Parathyroid adenoma (tissue), 2 donors: ENCODE results near the gene TYSND1.
A peak's percentile ranks its signal among the peaks of the same experiment; 100 is the strongest.

Experiments
- H2AFZ ChIP-seq: fragments of 300-600 bp; sonication (generic); one replicate; pipeline ENCODE4 v1.7.0; 2017; ENCODE audit warnings: antibody characterized with exemption, mild to moderate bottlenecking
- H3K27ac ChIP-seq: fragments of 300-600 bp; sonication (generic); one replicate; pipeline ENCODE4 v1.7.0; 2017
- H3K27me3 ChIP-seq: fragments of 300-600 bp; sonication (generic); one replicate; pipeline ENCODE4 v1.7.0; 2017; ENCODE audit warnings: low read length; ENCODE audit not compliant: control insufficient read depth, insufficient read depth
- H3K36me3 ChIP-seq: fragments of 300-600 bp; sonication (generic); one replicate; pipeline ENCODE4 v1.7.0; 2017; ENCODE audit warnings: low read length; ENCODE audit not compliant: control insufficient read depth, insufficient read depth
- H3K4me1 ChIP-seq: fragments of 300-600 bp; sonication (generic); one replicate; pipeline ENCODE4 v1.7.0; 2017; ENCODE audit warnings: control low read depth
- H3K4me2 ChIP-seq: fragments of 300-600 bp; sonication (generic); one replicate; pipeline ENCODE4 v1.7.0; 2017; ENCODE audit warnings: low read length
- H3K4me3 ChIP-seq: fragments of 300-600 bp; sonication (generic); one replicate; pipeline ENCODE4 v1.7.0; 2017; ENCODE audit warnings: low read depth, low read length
- H3K79me2 ChIP-seq: fragments of 300-600 bp; sonication (generic); one replicate; pipeline ENCODE4 v1.7.0; 2017; ENCODE audit warnings: control low read depth
- H3K9ac ChIP-seq: fragments of 300-600 bp; sonication (generic); one replicate; pipeline ENCODE4 v1.7.0; 2017; ENCODE audit warnings: mild to moderate bottlenecking
- H3K9me3 ChIP-seq: fragments of 300-600 bp; sonication (generic); one replicate; pipeline ENCODE4 v1.7.0; 2017; ENCODE audit warnings: low read length; ENCODE audit not compliant: control insufficient read depth
- CTCF ChIP-seq: fragments of 300-600 bp; sonication (generic); IDR thresholded peaks from one replicate; pipeline ENCODE4 v1.7.0; 2017; ENCODE audit warnings: antibody characterized with exemption, mild to moderate bottlenecking
- donor health status: primary hyperparathyroidism.

TYSND1 gene

GRCh38 chr10:70146489-70147258, at the start of gene TYSND1:
TYSND1 (minus strand) TSS chr10:70146700; CDS start chr10:70146586, 114 bp downstream.
- peak within 1 kb of the TSS; percentile 87 for H3K4me2 ChIP-seq
- peak within 1 kb of the TSS; percentile 84 for H3K27ac ChIP-seq
- no peaks in the 10 kb centered on the region for H3K36me3 ChIP-seq
- peak within 1 kb of the TSS; percentile 70 for H3K4me3 ChIP-seq
- H3K27me3 ChIP-seq, result no peaks in the 10 kb centered on the region
- peaks cover 9% of the 10 kb centered on the region for H3K4me1 ChIP-seq
- peak within 1 kb of the TSS; percentile 92 for H2AFZ ChIP-seq
- no peak within 1 kb of the TSS for H3K9ac ChIP-seq
- no peaks in the 10 kb centered on the region for H3K9me3 ChIP-seq
- TF ChIP-seq CTCF, result peak; percentile 84
- peaks cover 22% of the 10 kb centered on the region for H3K79me2 ChIP-seq

- H3K4me3 ChIP-seq, result no peak overlapping the region
- TF ChIP-seq CTCF, result no peak
- H3K27ac ChIP-seq, result no peak overlapping the region
- H3K36me3 ChIP-seq, result no peaks in the 10 kb centered on the region
- no peak overlapping the region for H3K9ac ChIP-seq
- no peaks in the 10 kb centered on the region for H3K79me2 ChIP-seq
- H3K4me1 ChIP-seq, result no peaks in the 10 kb centered on the region
- no peaks in the 10 kb centered on the region for H3K27me3 ChIP-seq
- H3K9me3 ChIP-seq, result no peaks in the 10 kb centered on the region
- no peak overlapping the region for H3K4me2 ChIP-seq
- no peak overlapping the region for H2AFZ ChIP-seq
Measured at GRCh38 chr10:70193391-70193844, 46.9 kb upstream of the TYSND1 start.

- Histone ChIP-seq H3K4me1 (no peaks in the 10 kb centered on the region), H2AFZ (no peak overlapping the region), H3K79me2 (no peaks in the 10 kb centered on the region), H3K4me2 (no peak overlapping the region), H3K27ac (no peak overlapping the region), H3K9me3 (no peaks in the 10 kb centered on the region), H3K27me3 (no peaks in the 10 kb centered on the region), H3K9ac (no peak overlapping the region), H3K4me3 (no peak overlapping the region), H3K36me3 (no peaks in the 10 kb centered on the region)
- no peak for TF ChIP-seq CTCF
Measured at GRCh38 chr10:70192326-70192968, 45.9 kb upstream of the TYSND1 start.

- Histone ChIP-seq H3K9me3 (no peaks in the 10 kb centered on the region), H3K9ac (no peak overlapping the region), H3K79me2 (no peaks in the 10 kb centered on the region), H3K27ac (no peak overlapping the region), H3K4me1 (no peaks in the 10 kb centered on the region), H3K27me3 (no peaks in the 10 kb centered on the region), H2AFZ (no peak overlapping the region), H3K36me3 (no peaks in the 10 kb centered on the region), H3K4me2 (no peak overlapping the region), H3K4me3 (no peak overlapping the region)
- no peak for TF ChIP-seq CTCF
Measured at GRCh38 chr10:70191972-70192305, 45.4 kb upstream of the TYSND1 start.
